Suppressor macrophage (primary cell): ENCODE results near the gene STAB2.
"Not testable (repeated sequence)": the region's sequence is repeated elsewhere in the genome, so short reads cannot be mapped to it uniquely, and the experiment has no call there.

ENCODE experiments used
- DNase-seq, 4 experiments: peaks; one replicate each; pipeline ENCODE4 v3.0.0-alpha.2; 2020 to 2022

STAB2 gene

GRCh38 chr12:103809639-103810038 is 222.6 kb downstream of the STAB2 start:
- DNase-seq = not testable (repeated sequence)

GRCh38 chr12:103810111-103810510 is 223.0 kb downstream of the STAB2 start:
- DNase-seq = no peak

DNA sequence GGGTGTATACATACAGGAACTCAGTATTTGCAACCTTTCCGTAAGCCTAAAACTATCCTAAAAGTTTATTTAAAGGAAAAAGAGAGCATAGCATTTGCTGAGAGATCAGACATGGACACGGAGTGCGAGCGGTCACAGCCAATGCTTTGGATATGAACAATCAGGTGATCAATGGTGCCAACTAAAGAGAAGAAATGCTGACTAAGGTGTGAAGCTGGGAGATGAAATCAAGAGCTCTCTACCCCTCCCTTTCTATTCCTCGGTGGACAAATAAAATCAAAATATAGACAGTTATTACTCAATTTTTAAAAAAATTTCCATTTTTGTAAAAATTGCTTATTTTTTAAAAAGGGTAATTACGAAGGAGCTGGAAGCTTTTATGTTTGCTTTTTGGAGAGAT is 224.7 kb downstream of the STAB2 start:
- no peak for DNase-seq

DNA sequence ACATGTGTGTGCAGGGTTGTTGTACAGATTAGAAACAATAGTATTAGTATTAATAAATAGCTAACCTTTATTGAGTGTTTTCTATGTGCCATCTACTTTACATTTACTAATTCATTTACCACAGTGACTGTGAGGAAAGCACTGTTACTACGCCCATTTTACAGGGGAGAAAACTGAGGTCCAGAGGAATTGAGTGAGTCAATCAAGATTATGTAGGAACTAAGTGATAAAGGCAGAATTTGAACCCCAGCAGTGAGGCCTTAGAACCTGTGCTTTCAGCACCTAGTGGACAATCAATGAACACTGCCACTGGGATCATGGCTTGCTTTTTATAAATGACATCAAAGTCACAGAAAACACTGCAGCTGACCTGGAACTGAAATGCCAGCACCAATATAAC is 225.7 kb downstream of the STAB2 start:
- no peak for DNase-seq

DNA sequence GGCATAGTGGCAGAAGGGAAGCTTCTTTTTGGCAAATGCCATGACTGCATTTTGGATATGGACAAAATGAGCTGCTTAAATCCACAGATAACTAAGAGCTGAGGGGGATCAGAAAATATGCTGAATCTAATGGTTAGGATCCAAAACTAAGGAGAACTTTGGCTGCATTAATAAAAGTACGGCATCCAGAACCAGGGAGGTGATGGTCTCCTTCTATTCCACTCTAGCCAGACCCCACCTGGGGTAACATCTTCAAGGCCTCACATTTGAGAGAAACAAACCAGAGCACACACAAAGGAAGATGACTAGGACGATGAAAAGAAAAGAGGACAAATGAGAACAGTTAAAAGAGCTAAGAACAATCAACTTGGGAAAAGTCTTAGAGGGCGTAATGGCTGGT is 226.4 kb downstream of the STAB2 start:
- DNase-seq = no peak

DNA sequence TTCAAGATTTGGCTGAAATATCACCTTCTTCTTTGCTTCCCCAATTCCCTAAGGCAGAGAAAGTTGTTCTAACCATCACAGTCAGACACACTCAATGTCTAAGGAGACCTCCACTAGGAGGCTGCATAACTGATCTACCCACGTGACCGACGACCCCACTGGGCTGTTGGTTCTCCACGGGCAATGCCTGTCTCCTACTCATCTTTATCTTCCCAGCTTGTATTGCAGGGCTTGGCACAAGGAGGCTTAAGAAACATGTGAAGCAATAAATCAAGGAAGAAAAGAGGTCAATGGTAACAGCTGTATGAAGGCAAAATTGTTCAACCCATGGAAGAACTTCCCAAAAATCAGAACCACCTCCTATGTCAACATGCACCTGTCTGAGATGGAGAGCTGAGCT is 226.9 kb downstream of the STAB2 start:
- no peak for DNase-seq

DNA sequence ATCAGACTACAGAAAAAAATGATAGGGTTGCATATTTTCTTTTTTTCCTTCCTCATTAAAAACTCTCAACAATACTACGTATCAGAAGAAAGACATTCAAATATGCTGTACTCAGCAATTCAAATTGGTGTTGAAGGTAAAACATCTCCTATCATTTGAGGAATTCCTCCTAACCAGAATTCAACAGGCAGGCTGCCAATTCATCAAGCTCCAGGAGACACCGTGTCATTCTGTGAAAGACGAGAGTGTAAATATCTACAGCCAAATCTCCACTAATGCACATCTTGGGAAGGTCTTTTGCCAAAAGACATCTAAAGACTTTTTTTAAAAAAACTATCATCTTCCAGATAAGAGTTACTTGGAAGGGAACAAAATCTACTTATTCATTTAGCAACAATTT is 227.4 kb downstream of the STAB2 start:
- DNase-seq = no peak
